ENCODE results near the gene PHC2. TPM values are rescaled to one million over a fixed set of nuclear protein-coding genes. Genes with fewer than 3 reads are reported as not detected.

The PHC2 gene
- total RNA-seq, 1 donor from 2014 or later: 287 TPM

- Mint-ChIP-seq H3K4me3 (ENCODE audit: unreplicated experiment) (no peak overlapping the region), H3K27me3 (ENCODE audit: unreplicated experiment) (no peaks in the 10 kb centered on the region), H3K36me3 (ENCODE audit: unreplicated experiment) (no peaks in the 10 kb centered on the region)
Observed at GRCh38 chr1:33471416-33471815, 40.5 kb upstream of the PHC2 start.

DNA sequence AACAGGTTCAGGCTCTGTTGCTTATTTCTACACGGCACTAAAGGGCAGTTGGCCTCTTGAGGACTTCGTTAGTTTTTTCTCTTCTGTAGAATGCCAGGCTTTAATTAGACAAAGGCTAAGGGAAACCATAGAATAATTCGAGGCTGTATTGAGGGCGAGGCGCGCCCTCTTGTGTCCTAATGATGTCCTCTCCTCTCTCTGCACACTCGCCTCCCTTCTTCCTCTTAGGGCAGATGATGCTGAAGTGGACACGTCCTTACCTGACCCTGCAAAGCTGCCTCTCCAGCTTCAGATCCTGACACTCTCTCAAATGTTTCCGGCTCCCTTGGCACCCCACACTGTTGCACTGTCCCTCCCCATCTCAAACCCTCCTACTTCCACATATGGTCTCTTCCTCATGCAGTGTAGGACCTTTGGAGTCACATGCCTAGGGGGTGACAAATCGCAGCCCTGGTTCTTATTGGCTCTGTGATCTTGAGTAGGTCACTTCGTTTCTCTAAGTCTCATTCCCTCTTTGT is 39.7 kb upstream of the PHC2 start:
- Mint-ChIP-seq H3K36me3 (ENCODE audit: unreplicated experiment) (no peaks in the 10 kb centered on the region), H3K27me3 (ENCODE audit: unreplicated experiment) (no peaks in the 10 kb centered on the region), H3K4me1 (ENCODE audit: low read depth, unreplicated experiment) (peaks cover 21% of the 10 kb centered on the region), H3K27ac (ENCODE audit: unreplicated experiment) (peak overlapping the region; percentile 89), H3K9me3 (ENCODE audit: unreplicated experiment) (peaks cover 7% of the 10 kb centered on the region), H3K4me3 (ENCODE audit: unreplicated experiment) (peak overlapping the region; percentile 49)
- peak; percentile 61 for TF ChIP-seq CTCF (IDR thresholded peaks at IDR 0.05; ENCODE audit: partially characterized antibody, unreplicated experiment)
- peak; percentile 75 for DNase-seq

More at GRCh38 chr1:33471416-33471815, 40.5 kb upstream of the PHC2 start:
- no peak for DNase-seq
- Mint-ChIP-seq H3K9me3 (ENCODE audit: unreplicated experiment) (peaks cover 8% of the 10 kb centered on the region), H3K27ac (ENCODE audit: unreplicated experiment) (peak overlapping the region; percentile 39), H3K4me1 (ENCODE audit: low read depth, unreplicated experiment) (peaks cover 21% of the 10 kb centered on the region)
- no peak for TF ChIP-seq CTCF (IDR thresholded peaks at IDR 0.05; ENCODE audit: partially characterized antibody, unreplicated experiment)

DNA sequence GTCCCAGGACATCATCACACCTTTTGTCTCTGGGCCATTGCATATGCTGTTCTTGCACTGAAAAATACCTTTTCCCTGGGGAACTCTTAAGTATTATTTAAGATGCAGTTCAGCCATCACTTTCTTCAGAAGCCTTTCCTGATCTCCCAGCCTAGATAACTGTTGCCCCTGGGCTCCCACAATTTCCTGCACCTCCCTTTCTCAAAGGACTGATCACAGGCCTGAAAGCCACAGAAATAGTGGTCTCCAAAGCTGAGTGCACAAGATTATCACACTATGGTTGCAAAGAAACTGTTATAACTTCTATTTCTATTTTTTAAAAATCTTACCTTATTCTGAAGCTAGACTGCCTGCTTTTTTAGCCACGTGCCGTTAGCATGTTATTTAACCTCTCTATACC is 38.8 kb upstream of the PHC2 start:
- Mint-ChIP-seq H3K36me3 (ENCODE audit: unreplicated experiment) (no peaks in the 10 kb centered on the region), H3K27me3 (ENCODE audit: unreplicated experiment) (no peaks in the 10 kb centered on the region), H3K4me1 (ENCODE audit: low read depth, unreplicated experiment) (peaks cover 21% of the 10 kb centered on the region), H3K9me3 (ENCODE audit: unreplicated experiment) (peaks cover 7% of the 10 kb centered on the region), H3K27ac (ENCODE audit: unreplicated experiment) (no peak overlapping the region), H3K4me3 (ENCODE audit: unreplicated experiment) (no peak overlapping the region)
- no peak for TF ChIP-seq CTCF (IDR thresholded peaks at IDR 0.05; ENCODE audit: partially characterized antibody, unreplicated experiment)
- no peak for DNase-seq

DNA sequence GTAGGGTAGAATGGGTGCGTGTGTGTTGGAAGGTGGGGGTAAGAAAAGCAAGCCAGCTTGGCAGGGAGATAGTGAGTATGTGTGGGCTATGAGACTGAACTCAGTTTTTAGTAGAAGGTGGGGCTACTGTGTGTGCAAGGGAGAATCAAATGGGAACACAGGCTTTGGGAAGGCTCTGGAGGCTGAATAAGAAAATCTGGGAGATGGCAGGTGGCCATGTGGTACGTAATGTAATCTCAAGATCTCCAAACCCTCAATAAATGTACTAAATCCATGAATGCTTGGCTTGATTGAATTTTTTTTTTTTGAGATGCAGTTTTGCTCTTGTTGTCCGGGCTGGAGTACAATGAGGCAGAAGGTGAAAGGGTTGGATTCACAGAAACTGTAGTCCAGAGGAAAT is 38.1 kb upstream of the PHC2 start:
- peak overlapping the region; percentile 7 for H3K4me3 Mint-ChIP-seq (ENCODE audit: unreplicated experiment)
- no peaks in the 10 kb centered on the region for H3K36me3 Mint-ChIP-seq (ENCODE audit: unreplicated experiment)
- H3K4me1 Mint-ChIP-seq (ENCODE audit: low read depth, unreplicated experiment): peaks cover 21% of the 10 kb centered on the region
- no peaks in the 10 kb centered on the region for H3K27me3 Mint-ChIP-seq (ENCODE audit: unreplicated experiment)
- no peak for TF ChIP-seq CTCF (IDR thresholded peaks at IDR 0.05; ENCODE audit: partially characterized antibody, unreplicated experiment)
- no peak overlapping the region for H3K27ac Mint-ChIP-seq (ENCODE audit: unreplicated experiment)
- DNase-seq: no peak
- peaks cover 7% of the 10 kb centered on the region for H3K9me3 Mint-ChIP-seq (ENCODE audit: unreplicated experiment)

DNA sequence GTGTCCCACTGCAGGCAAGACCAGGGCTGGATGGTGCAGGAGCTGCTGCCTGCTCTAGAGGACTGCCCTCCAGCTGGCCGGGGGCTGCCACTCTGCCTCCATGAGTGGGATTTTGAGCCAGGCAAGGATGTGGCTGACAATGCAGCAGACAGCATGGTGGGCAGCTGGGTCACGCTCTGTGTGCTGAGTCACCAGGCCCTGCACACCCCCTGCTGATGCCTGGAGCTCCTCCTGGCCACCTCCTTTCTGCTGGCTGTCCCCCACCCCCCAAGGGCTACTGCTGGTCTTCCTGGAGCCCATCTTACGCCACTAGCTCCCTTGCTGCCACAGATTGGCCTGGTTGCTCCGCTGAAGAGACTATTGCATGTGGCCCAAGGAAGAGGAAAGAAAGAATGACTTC is 37.6 kb upstream of the PHC2 start:
- Mint-ChIP-seq H3K36me3 (ENCODE audit: unreplicated experiment) (no peaks in the 10 kb centered on the region), H3K9me3 (ENCODE audit: unreplicated experiment) (peaks cover 6% of the 10 kb centered on the region), H3K4me3 (ENCODE audit: unreplicated experiment) (peak overlapping the region; percentile 7), H3K4me1 (ENCODE audit: low read depth, unreplicated experiment) (peaks cover 21% of the 10 kb centered on the region), H3K27me3 (ENCODE audit: unreplicated experiment) (no peaks in the 10 kb centered on the region), H3K27ac (ENCODE audit: unreplicated experiment) (no peak overlapping the region)
- no peak for DNase-seq
- no peak for TF ChIP-seq CTCF (IDR thresholded peaks at IDR 0.05; ENCODE audit: partially characterized antibody, unreplicated experiment)

Measured in glutamatergic neuron (in vitro differentiated cells).